Measurements from ENCODE around the gene DHH. TPM values are rescaled to one million over a fixed set of nuclear protein-coding genes. Genes with fewer than 3 reads are reported as not detected.

DHH gene
- total RNA-seq, 1 donor from 2014 or later, result 0.63 TPM

GRCh38 chr12:49100380-49100779 lies 5.8 kb upstream of the DHH start:
- Mint-ChIP-seq H3K27me3 (ENCODE audit: low read depth) (peaks cover 8% of the 10 kb centered on the region), H3K4me3 (no peak overlapping the region), H3K9me3 (no peaks in the 10 kb centered on the region), H3K36me3 (peaks cover 50% of the 10 kb centered on the region), H3K4me1 (no peaks in the 10 kb centered on the region), H3K27ac (no peak overlapping the region)
- DNase-seq (ENCODE audit: low spot score in 2 of 2, unreplicated experiment in 2 of 2), result no peak
- TF ChIP-seq, protein P1, sequence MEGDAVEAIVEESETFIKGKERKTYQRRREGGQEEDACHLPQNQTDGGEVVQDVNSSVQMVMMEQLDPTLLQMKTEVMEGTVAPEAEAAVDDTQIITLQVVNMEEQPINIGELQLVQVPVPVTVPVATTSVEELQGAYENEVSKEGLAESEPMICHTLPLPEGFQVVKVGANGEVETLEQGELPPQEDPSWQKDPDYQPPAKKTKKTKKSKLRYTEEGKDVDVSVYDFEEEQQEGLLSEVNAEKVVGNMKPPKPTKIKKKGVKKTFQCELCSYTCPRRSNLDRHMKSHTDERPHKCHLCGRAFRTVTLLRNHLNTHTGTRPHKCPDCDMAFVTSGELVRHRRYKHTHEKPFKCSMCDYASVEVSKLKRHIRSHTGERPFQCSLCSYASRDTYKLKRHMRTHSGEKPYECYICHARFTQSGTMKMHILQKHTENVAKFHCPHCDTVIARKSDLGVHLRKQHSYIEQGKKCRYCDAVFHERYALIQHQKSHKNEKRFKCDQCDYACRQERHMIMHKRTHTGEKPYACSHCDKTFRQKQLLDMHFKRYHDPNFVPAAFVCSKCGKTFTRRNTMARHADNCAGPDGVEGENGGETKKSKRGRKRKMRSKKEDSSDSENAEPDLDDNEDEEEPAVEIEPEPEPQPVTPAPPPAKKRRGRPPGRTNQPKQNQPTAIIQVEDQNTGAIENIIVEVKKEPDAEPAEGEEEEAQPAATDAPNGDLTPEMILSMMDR (IDR thresholded peaks at IDR 0.05; ENCODE audit: unreplicated experiment), result no peak

DNA sequence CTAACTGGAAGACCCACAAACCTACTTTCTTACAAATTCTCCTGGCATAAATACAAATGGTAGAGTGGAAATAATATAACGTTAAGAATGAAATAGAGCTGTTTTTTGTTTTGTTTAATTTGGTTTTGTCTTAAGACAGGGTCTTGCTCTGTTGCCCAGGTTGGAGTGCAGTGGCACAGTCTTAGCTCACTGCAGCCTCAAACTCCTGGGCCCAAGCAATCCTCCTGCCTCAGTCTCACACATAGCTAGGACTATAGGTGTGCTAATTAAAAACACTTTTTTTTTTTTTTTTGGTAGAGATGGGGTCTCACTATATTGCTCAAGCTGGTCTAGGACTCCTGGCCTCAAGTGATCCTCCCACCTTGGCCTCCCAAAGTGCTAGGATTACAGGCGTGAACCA lies 4.1 kb upstream of the DHH start:
- peaks cover 46% of the 10 kb centered on the region for H3K36me3 Mint-ChIP-seq
- TF ChIP-seq, protein P1 (IDR thresholded peaks at IDR 0.05; ENCODE audit: unreplicated experiment), result no peak
- no peak for DNase-seq (ENCODE audit: low spot score in 2 of 2, unreplicated experiment in 2 of 2)

GRCh38 chr12:49098035-49098451 lies 3.4 kb upstream of the DHH start:
- no peaks in the 10 kb centered on the region for H3K9me3 Mint-ChIP-seq
- TF ChIP-seq, protein P1 (IDR thresholded peaks at IDR 0.05; ENCODE audit: unreplicated experiment), result peak; percentile 88
- peaks cover 31% of the 10 kb centered on the region for H3K27me3 Mint-ChIP-seq (ENCODE audit: low read depth)
- peak in 1 of 2 experiments; percentile 67 for DNase-seq (ENCODE audit: low spot score in 2 of 2, unreplicated experiment in 2 of 2)
- peaks cover 45% of the 10 kb centered on the region for H3K36me3 Mint-ChIP-seq
- no peak overlapping the region for H3K4me3 Mint-ChIP-seq
- no peak overlapping the region for H3K27ac Mint-ChIP-seq
- peaks cover 10% of the 10 kb centered on the region for H3K4me1 Mint-ChIP-seq

More for the DNA sequence above, 4.1 kb upstream of the DHH start:
- Mint-ChIP-seq H3K4me1 (peaks cover 8% of the 10 kb centered on the region), H3K9me3 (no peaks in the 10 kb centered on the region), H3K4me3 (no peak overlapping the region), H3K27ac (no peak overlapping the region), H3K27me3 (ENCODE audit: low read depth) (peaks cover 24% of the 10 kb centered on the region)

DNA sequence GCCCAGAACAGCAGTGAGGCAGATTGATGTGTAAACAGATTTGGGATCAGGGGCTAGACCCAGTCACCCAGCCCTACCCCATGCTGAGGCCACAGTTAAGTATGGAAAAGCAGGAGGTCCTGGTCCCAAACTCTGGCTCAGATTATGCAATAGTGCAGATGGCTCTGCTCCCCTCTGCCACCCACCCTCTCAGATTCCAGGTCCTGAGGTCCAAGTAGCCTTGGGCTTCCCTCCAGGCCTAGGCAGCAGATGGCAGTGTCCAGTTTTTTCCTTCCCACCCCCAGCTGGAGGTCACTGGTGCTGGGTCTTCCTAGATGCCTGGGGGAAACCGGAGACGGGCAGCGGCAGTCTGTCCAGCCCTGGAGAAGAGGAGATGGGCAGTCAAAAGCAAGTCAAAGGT lies 2.8 kb upstream of the DHH start:
- Mint-ChIP-seq H3K36me3 (peaks cover 45% of the 10 kb centered on the region), H3K27ac (no peak overlapping the region), H3K4me1 (peaks cover 13% of the 10 kb centered on the region), H3K4me3 (no peak overlapping the region), H3K9me3 (no peaks in the 10 kb centered on the region), H3K27me3 (ENCODE audit: low read depth) (peaks cover 38% of the 10 kb centered on the region)
- DNase-seq (ENCODE audit: low spot score in 2 of 2, unreplicated experiment in 2 of 2), result no peak
- TF ChIP-seq, protein P1 (IDR thresholded peaks at IDR 0.05; ENCODE audit: unreplicated experiment), result no peak

DNA sequence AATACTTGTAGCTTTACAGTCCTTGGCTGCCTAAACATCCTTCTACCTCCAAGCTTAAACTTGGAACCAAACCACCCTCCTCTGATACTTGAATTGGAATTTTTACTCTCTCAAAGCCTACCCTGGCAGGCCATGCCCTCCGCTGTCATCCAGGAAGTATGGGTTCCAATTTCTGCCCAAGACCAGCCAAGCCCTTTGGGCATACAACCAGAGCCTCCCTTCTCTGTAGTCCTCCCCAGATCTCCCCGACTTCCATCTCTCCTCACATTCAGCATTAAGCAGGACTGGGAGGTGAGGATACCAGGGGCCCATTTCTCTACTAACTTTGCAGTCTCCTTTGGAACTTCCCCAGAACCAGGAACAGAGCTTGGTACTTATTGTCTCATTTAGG lies 369 bp upstream of the DHH start:
- no peaks in the 10 kb centered on the region for H3K9me3 Mint-ChIP-seq
- DNase-seq (ENCODE audit: low spot score in 2 of 2, unreplicated experiment in 2 of 2), result no peak
- no peak overlapping the region for H3K4me3 Mint-ChIP-seq
- TF ChIP-seq, protein P1 (IDR thresholded peaks at IDR 0.05; ENCODE audit: unreplicated experiment), result no peak
- no peak overlapping the region for H3K27ac Mint-ChIP-seq
- peaks cover 28% of the 10 kb centered on the region for H3K36me3 Mint-ChIP-seq
- peaks cover 61% of the 10 kb centered on the region for H3K27me3 Mint-ChIP-seq (ENCODE audit: low read depth)
- peaks cover 25% of the 10 kb centered on the region for H3K4me1 Mint-ChIP-seq

DNA sequence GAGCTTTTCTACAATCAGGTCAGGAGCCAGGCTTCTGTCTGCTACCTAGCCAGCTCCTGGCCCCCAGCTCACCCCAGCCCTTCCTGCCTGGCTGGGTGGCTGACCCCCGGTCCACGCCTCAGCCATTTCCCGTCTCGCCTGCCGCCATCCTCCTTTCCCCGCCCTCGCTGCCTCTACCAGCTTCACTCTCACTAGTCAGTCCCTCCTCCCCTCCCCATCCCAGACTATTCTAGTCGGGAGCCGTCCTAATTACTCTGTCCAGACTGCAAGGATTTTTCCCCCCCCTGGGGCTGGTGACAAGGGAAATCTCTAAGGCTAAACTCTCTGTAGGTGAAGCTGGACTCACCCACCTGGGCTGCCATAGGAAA lies 825 bp downstream of the DHH start:
- Mint-ChIP-seq H3K4me1 (peaks cover 27% of the 10 kb centered on the region), H3K9me3 (no peaks in the 10 kb centered on the region), H3K36me3 (peaks cover 24% of the 10 kb centered on the region), H3K27ac (no peak overlapping the region), H3K4me3 (no peak overlapping the region), H3K27me3 (ENCODE audit: low read depth) (peaks cover 72% of the 10 kb centered on the region)
- DNase-seq (ENCODE audit: low spot score in 2 of 2, unreplicated experiment in 2 of 2), result no peak
- TF ChIP-seq, protein P1 (IDR thresholded peaks at IDR 0.05; ENCODE audit: unreplicated experiment), result no peak
